Measurements from ENCODE around the gene DOCK11.
"Not testable (repeated sequence)": the region's sequence is repeated elsewhere in the genome, so short reads cannot be mapped to it uniquely, and the experiment has no call there.

DOCK11 gene

DNA sequence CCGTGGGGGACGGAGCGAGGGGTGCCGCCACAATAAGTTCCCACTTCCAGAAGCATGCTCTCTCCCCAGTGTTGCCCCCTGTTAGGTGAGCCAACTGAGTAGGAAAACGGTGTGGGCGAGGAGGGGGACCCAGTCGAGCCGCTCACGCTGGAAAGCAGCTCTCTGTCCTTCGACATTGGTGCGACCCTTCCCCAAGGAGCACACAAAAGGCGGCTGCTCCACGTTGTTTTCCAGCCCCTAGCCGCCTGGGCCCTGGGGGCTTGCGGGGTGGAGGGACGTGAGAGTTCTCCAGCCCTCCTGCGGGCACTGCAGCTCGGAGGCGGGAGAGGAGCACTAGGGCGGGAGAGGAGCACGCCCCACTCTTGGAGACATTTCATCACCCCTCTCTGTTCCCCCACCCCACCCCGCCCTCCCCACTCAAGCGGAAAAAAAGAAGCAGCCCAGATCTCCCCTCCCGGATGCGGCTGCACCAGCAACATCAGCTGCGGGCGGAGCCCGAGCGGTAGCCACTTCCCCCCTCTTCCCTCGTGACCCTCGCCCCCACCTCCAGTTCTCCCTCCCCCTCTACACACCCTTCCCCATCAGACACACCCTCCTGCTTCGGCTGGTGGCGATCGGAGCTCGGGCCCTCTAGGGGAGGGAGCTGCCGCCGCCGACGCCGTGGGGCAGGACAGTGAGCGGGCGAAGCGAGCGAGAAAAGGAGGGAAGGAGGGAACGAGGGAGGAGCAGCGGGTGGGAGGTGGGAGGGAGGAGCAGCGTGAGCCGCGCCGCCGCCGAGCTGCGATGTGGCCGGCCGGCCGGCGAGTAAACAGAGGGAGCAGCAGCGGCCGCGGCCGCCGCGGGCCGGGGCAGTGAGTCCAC lies at the start of gene DOCK11:
Gene DOCK11 (plus strand): TSS at position 755 of the 861 bp plus-strand sequence. CDS start 157 bp downstream, outside the sequence.
- FAIRE-seq = no peak
- TF ChIP-seq POLR2A (IDR thresholded peaks at IDR 0.05; ENCODE audit: low read depth, low read length) = peak; percentile 59
- DNase-seq (ENCODE audit: insufficient read length, low spot score) = peak; percentile 57

- no peak for TF ChIP-seq POLR2A (IDR thresholded peaks at IDR 0.05; ENCODE audit: low read depth, low read length)
- DNase-seq (ENCODE audit: insufficient read length, low spot score) (no peak), FAIRE-seq (no peak)
Measured at GRCh38 chrX:118448273-118448783, 47.3 kb upstream of the DOCK11 start.

DNA sequence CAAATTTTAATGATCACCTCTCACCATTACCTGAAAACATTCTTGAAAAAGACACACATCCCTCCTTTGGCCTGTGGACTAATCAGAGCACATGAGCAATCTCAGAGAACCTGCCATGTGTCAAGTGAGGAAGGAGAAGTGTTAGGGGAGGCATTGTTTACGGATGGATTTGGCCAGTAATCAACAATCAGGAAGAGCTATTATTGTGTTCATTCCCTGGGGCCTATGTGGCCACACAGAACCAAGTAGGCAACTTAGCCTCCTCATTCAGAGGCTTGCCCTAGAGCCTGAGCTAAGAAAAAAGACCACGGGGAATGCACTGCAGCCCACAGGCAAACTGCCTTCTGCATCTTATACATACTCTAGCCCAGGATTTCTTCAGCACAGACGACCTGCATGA lies 40.6 kb upstream of the DOCK11 start:
- no peak for DNase-seq (ENCODE audit: insufficient read length, low spot score)
- no peak for TF ChIP-seq POLR2A (IDR thresholded peaks at IDR 0.05; ENCODE audit: low read depth, low read length)
- no peak for FAIRE-seq

GRCh38 chrX:118459494-118459893 lies 36.1 kb upstream of the DOCK11 start:
- peak; percentile 20 for FAIRE-seq
- TF ChIP-seq POLR2A (IDR thresholded peaks at IDR 0.05; ENCODE audit: low read depth, low read length) = no peak
- peak; percentile 24 for DNase-seq (ENCODE audit: insufficient read length, low spot score)

DNA sequence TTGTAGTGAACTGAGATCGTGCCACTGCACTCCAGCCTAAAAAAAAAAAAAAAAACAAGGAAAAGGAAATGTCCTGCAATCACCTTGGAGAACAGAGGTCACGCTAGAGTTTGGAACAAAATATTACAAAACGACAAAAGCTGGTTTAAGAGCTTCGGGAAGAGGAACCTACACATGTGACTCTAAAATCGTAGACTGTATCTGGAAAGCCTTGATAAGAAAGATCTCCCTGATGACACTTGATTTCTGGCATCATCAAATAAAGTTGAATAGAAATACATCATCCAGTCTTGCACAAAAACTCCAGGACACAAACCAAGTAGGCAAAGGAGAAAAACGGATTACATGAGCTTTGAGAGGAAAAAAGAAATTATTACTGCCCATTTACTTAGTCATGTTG lies 31.1 kb upstream of the DOCK11 start:
- no peak for DNase-seq (ENCODE audit: insufficient read length, low spot score)
- TF ChIP-seq POLR2A (IDR thresholded peaks at IDR 0.05; ENCODE audit: low read depth, low read length) = no peak
- no peak for FAIRE-seq

DNA sequence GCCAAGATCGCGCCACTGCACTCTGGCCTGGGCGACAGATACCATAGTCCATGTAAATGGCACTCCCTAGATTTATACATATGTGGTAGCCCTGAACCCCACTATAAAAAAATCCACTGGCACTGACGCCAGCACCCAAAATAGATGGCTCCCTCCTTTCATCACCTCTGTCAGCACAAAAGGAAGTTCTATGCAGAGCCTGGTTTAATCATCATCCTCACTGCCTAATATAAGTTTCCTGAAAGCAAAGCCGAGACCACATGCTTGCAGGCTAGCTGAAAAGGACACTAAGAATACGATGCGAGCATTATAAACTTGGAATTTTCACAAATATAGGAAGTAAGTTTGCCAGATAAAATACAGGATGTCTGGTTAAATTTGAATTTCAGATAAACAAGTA lies 27.5 kb upstream of the DOCK11 start:
- no peak for TF ChIP-seq POLR2A (IDR thresholded peaks at IDR 0.05; ENCODE audit: low read depth, low read length)
- FAIRE-seq (no peak), DNase-seq (ENCODE audit: insufficient read length, low spot score) (no peak)

- DNase-seq (ENCODE audit: insufficient read length, low spot score); FAIRE-seq: not testable (repeated sequence)
Measured at GRCh38 chrX:118470721-118471347, 24.8 kb upstream of the DOCK11 start.

DNA sequence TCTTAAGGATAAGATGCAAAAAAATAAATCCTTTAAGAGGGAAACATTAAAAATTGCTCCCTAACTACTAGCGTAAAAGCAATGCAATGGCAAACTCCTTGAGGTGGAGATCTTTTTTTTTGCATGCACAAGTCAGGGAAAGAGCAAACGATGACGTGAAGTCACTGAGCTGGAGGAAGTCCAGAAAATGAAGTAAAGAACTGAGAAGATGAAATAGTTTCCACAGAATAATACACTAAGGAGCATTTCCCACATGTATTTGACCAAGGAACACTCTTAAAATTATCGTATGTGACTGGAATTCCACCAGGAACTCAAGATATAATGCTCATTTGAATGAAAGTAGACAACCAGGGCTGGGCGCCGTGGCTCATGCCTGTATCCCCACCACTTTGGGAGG lies 21.0 kb upstream of the DOCK11 start:
- TF ChIP-seq POLR2A (IDR thresholded peaks at IDR 0.05; ENCODE audit: low read depth, low read length) = no peak
- FAIRE-seq = no peak

GRCh38 chrX:118475903-118476302 lies 19.7 kb upstream of the DOCK11 start:
- FAIRE-seq (no peak), DNase-seq (ENCODE audit: insufficient read length, low spot score) (no peak)
- no peak for TF ChIP-seq POLR2A (IDR thresholded peaks at IDR 0.05; ENCODE audit: low read depth, low read length)

More for the DNA sequence above, 21.0 kb upstream of the DOCK11 start:
- DNase-seq (ENCODE audit: insufficient read length, low spot score) = no peak

DNA sequence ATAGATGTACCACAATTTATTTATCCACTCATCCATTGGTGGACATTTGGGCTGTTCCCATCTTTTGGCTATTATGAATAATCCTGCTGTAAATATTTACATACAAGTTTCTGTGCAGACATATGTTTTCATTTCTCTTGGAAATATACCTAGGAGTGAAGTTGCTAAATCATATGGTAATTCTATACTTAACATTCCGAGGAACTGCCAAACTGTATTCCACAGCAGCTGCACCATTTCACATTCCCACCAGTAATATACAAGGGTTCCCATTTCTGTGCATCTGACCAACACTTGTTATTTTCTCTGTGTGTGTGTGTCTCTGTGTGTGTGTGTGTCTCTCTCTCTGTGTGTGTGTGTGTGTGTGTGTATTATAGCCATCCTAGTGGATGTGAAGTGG lies 15.4 kb upstream of the DOCK11 start:
- DNase-seq (ENCODE audit: insufficient read length, low spot score) = no peak
- no peak for FAIRE-seq
- no peak for TF ChIP-seq POLR2A (IDR thresholded peaks at IDR 0.05; ENCODE audit: low read depth, low read length)

DNA sequence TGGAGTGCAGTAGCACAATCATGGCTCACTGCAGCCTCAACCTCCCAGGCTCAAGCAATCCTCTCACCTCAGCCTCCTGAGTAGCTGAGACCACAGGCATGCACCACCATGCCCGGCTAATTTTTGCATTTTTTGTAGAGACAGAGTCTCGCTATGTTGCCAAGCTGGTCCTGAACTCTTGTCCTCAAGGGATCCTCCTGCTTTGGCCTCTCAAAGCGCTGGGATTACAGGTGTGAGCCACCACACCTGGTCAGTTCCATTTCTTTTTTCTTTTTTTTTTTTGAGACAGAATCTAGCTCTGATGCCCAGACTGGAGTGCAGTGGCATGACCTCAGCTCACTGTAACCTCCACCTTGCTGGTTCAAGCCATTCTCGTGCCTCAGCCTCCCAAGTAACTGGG lies 13.2 kb upstream of the DOCK11 start:
- not testable (repeated sequence) for DNase-seq (ENCODE audit: insufficient read length, low spot score); FAIRE-seq

DNA sequence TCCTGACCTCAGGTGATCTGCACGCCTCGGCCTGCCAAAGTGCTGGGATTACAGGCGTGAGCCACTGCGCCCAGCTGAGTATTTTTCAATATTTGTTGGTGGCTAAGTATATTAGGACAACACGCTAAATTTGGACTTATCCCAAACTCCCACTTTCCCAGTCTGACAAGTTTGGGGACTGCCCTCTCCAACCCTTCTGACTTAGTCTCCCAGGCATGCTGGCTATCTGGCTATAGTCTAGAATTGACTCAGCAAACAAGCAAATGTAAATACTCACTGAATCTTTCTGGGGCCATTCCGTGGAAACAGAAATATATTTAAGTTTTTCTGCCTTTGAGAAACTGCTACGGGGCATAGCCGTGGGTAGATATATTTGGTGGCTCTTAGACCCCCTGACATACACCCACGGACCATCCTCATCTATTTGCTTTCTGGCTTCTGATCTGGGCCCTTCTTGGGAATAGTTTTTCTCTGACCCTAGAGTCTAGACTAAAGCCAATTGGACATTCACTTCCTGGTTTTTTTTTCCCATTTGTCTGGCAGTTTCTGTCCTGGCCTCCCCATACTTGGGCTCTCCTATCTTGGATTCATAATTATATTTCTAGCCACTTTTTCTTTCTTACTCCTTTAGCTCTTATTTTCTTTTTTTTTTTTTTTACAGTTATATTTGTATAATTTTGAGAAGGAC lies 11.3 kb upstream of the DOCK11 start:
- DNase-seq (ENCODE audit: insufficient read length, low spot score) (no peak), FAIRE-seq (no peak)
- no peak for TF ChIP-seq POLR2A (IDR thresholded peaks at IDR 0.05; ENCODE audit: low read depth, low read length)

- DNase-seq (ENCODE audit: insufficient read length, low spot score); FAIRE-seq: not testable (repeated sequence)
Measured at GRCh38 chrX:118486693-118487092, 8.9 kb upstream of the DOCK11 start.

DNA sequence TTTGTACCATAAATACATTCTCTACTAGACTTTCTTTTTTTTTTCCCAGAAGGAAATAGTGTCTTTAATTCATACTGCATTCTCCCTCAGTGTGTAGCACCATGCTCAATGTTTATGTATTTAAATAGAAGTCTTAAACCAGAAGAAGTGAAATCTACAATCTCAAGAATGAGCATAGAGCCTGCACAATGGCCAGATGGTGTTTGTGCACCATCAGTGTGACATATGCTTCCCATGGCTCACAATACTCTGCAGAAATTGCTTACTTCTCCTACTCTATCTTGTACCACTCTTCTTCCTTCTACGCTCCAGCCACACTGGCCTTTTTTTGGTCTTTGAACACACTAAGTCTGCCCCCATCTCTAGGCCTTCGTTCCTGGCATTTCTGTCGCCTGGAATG lies 2.6 kb upstream of the DOCK11 start:
- FAIRE-seq (no peak), DNase-seq (ENCODE audit: insufficient read length, low spot score) (no peak)
- no peak for TF ChIP-seq POLR2A (IDR thresholded peaks at IDR 0.05; ENCODE audit: low read depth, low read length)

All from H54 (cell line).